ENCODE results near the gene NEGR1. TPM values are rescaled to one million over a fixed set of nuclear protein-coding genes. Genes with fewer than 3 reads are reported as not detected.

NEGR1 gene
- total RNA-seq, 1 experiment from 2014 or later, result 4.1 TPM

DNA sequence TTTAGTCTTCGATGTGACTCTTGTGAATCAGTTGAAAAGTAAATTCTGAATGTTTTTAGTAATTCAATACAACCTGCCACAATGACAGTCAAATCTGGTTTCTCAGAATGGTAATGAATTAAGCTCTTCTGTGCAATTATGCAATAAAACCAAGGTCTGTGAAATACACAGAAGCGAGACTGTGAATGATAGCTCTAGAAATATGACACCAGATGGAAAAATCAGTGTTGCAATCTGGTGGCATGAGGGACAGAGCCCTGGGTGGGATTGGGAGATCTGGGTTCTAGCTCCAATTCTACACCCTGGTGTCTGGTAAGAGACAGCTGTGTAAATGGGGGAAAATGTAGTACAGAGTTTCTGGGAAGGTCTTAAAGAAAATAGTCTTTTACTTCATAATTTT is 615.1 kb downstream of the NEGR1 start:
- no peaks in the 10 kb centered on the region for H3K9me3 Mint-ChIP-seq (ENCODE audit: unreplicated experiment)
- H3K27me3 Mint-ChIP-seq (ENCODE audit: insufficient read depth, unreplicated experiment), result no peaks in the 10 kb centered on the region
- H3K36me3 Mint-ChIP-seq (ENCODE audit: insufficient read depth, unreplicated experiment), result no peaks in the 10 kb centered on the region
- no TSS peak for BruUV-seq (replicated peaks)
- ChIA-PET POLR2A (no interaction called here), CTCF (interaction anchor here (0.6 to 1.1 kb wide), 2 partner anchors 14 to 598 kb away, joined by 3 to 4 read pairs; no protein-coding TSS in a partner anchor)
- peak; percentile 59 for DNase-seq (ENCODE audit: unreplicated experiment)
- H3K27ac Mint-ChIP-seq (ENCODE audit: low read depth, unreplicated experiment), result peak overlapping the region; percentile 12
- H3K4me3 Mint-ChIP-seq (ENCODE audit: unreplicated experiment), result no peak overlapping the region
- peaks cover 5% of the 10 kb centered on the region for H3K4me1 Mint-ChIP-seq (ENCODE audit: insufficient read depth, unreplicated experiment)
- TF ChIP-seq, protein P1, sequence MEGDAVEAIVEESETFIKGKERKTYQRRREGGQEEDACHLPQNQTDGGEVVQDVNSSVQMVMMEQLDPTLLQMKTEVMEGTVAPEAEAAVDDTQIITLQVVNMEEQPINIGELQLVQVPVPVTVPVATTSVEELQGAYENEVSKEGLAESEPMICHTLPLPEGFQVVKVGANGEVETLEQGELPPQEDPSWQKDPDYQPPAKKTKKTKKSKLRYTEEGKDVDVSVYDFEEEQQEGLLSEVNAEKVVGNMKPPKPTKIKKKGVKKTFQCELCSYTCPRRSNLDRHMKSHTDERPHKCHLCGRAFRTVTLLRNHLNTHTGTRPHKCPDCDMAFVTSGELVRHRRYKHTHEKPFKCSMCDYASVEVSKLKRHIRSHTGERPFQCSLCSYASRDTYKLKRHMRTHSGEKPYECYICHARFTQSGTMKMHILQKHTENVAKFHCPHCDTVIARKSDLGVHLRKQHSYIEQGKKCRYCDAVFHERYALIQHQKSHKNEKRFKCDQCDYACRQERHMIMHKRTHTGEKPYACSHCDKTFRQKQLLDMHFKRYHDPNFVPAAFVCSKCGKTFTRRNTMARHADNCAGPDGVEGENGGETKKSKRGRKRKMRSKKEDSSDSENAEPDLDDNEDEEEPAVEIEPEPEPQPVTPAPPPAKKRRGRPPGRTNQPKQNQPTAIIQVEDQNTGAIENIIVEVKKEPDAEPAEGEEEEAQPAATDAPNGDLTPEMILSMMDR (IDR thresholded peaks at IDR 0.05; ENCODE audit: unreplicated experiment), result no peak
- intact Hi-C loops (cut with micrococcal nuclease), result no loop called here

DNA sequence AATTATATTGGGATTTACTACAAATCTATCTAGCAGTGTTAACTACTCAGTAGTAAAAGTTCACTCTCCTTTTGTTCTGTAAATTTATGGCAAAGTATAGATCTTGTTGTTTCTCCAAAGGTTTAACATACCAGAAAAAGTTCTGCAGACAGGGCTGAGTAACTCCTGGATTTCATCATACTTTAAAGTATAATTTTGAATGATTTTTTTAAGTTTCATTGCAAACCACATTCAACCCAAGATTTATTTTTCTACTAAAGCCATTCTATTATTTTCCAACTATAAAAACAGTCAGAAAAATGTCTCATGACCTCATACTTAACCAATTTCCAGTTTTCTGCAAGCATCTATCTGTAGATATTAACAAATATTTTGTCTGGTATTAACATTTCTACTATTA is 615.7 kb downstream of the NEGR1 start:
- no peaks in the 10 kb centered on the region for H3K27me3 Mint-ChIP-seq (ENCODE audit: insufficient read depth, unreplicated experiment)
- TF ChIP-seq, protein P1 (IDR thresholded peaks at IDR 0.05; ENCODE audit: unreplicated experiment), result no peak
- H3K36me3 Mint-ChIP-seq (ENCODE audit: insufficient read depth, unreplicated experiment), result no peaks in the 10 kb centered on the region
- no peak overlapping the region for H3K27ac Mint-ChIP-seq (ENCODE audit: low read depth, unreplicated experiment)
- DNase-seq (ENCODE audit: unreplicated experiment), result no peak
- CTCF ChIA-PET, result interaction anchor here (1.1 kb wide), 1 partner anchor 14 kb away, joined by 4 read pairs; no protein-coding TSS in a partner anchor
- intact Hi-C loops (cut with micrococcal nuclease), result no loop called here
- POLR2A ChIA-PET, result no interaction called here
- no peaks in the 10 kb centered on the region for H3K9me3 Mint-ChIP-seq (ENCODE audit: unreplicated experiment)
- BruUV-seq (replicated peaks), result no TSS peak
- no peak overlapping the region for H3K4me3 Mint-ChIP-seq (ENCODE audit: unreplicated experiment)
- H3K4me1 Mint-ChIP-seq (ENCODE audit: insufficient read depth, unreplicated experiment), result peaks cover 5% of the 10 kb centered on the region

DNA sequence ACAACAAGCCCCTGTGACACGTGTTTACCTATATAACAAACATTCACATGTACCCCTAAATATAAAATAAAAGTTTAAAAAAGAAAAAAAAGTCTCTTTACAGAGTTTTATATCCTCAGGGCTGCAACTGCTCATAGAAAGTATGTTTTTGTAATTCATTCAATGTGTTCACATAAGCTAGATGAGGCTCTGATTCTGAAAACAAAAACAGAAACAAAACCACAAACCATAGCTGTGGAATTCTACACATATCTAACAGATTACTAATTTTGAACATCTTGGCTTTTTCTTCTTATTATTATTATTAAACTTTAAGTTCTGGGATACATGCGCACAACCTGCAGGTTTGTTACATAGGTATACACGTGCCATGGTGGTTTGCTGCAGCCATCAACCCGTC is 621.9 kb downstream of the NEGR1 start:
- CTCF ChIA-PET, result no interaction called here

DNA sequence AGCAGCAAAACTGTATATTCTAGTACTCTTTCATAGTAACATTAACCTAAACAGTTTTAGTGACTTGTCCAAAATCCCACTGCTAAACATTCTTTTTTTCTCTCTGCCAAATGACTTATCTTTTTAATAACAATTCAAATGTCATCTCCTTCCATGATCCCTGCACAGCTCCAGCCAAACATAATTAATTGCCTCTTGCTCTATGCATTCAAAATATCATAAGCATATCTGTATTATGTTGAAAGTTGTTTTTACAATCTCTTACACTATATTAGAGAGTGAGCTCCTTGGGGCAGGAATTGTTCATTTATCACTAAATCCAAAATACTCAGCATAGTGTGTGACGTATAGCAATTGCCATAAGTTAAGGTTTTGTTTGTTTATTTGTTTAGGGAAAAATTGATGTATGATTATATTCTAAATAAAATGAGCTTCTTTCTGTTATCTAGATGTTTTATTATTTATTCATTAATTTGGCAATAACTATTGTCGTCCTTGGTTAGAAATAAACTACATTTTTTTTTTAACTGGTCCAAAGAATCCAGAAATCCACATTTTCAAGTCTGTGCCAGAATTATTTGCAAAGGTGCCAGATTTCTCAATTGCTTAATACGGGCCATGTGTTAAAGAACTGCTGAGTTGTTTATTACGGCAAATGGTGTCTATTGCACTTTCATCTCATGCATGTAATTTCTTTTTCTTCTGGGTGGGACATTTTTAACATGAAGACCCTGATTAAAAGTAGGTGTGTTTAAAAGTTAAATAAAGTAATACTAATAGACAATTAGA is 624.3 kb downstream of the NEGR1 start:
- BruUV-seq (replicated peaks), result no TSS peak
- no peak overlapping the region for H3K27ac Mint-ChIP-seq (ENCODE audit: low read depth, unreplicated experiment)
- H3K27me3 Mint-ChIP-seq (ENCODE audit: insufficient read depth, unreplicated experiment), result no peaks in the 10 kb centered on the region
- TF ChIP-seq, protein P1 (IDR thresholded peaks at IDR 0.05; ENCODE audit: unreplicated experiment), result no peak
- no peak overlapping the region for H3K4me3 Mint-ChIP-seq (ENCODE audit: unreplicated experiment)
- H3K4me1 Mint-ChIP-seq (ENCODE audit: insufficient read depth, unreplicated experiment), result peaks cover 6% of the 10 kb centered on the region
- POLR2A ChIA-PET, result no interaction called here
- intact Hi-C loops (cut with micrococcal nuclease), result no loop called here
- no peaks in the 10 kb centered on the region for H3K9me3 Mint-ChIP-seq (ENCODE audit: unreplicated experiment)
- H3K36me3 Mint-ChIP-seq (ENCODE audit: insufficient read depth, unreplicated experiment), result no peaks in the 10 kb centered on the region
- DNase-seq (ENCODE audit: unreplicated experiment), result peak; percentile 21
- CTCF ChIA-PET, result no interaction called here

More for the DNA sequence above, 621.9 kb downstream of the NEGR1 start:
- Mint-ChIP-seq H3K9me3 (ENCODE audit: unreplicated experiment) (no peaks in the 10 kb centered on the region), H3K4me3 (ENCODE audit: unreplicated experiment) (no peak overlapping the region), H3K36me3 (ENCODE audit: insufficient read depth, unreplicated experiment) (no peaks in the 10 kb centered on the region), H3K27ac (ENCODE audit: low read depth, unreplicated experiment) (no peak overlapping the region), H3K27me3 (ENCODE audit: insufficient read depth, unreplicated experiment) (no peaks in the 10 kb centered on the region), H3K4me1 (ENCODE audit: insufficient read depth, unreplicated experiment) (peaks cover 6% of the 10 kb centered on the region)
- TF ChIP-seq, protein P1 (IDR thresholded peaks at IDR 0.05; ENCODE audit: unreplicated experiment), result no peak
- intact Hi-C loops (cut with micrococcal nuclease), result no loop called here
- POLR2A ChIA-PET, result no interaction called here
- no TSS peak for BruUV-seq (replicated peaks)
- DNase-seq (ENCODE audit: unreplicated experiment), result no peak
